GM18519 (cell line): Measurements from ENCODE around the gene HIRA.
"Not testable (repeated sequence)": the region's sequence is repeated elsewhere in the genome, so short reads cannot be mapped to it uniquely, and the experiment has no call there.

Source experiments
- ATAC-seq: cut with Tn5 transposase; IDR thresholded peaks from one replicate; pipeline ENCODE4 v1.9.1; 2021; ENCODE audit warnings: mild to moderate bottlenecking, moderate library complexity; ENCODE audit not compliant: unreplicated experiment, low FRiP score

The HIRA gene

GRCh38 chr22:19393704-19394103 is 37.8 kb downstream of the HIRA start:
- ATAC-seq: no peak

GRCh38 chr22:19387575-19387974 is 44.0 kb downstream of the HIRA start:
- ATAC-seq: no peak

GRCh38 chr22:19387038-19387437 is 44.5 kb downstream of the HIRA start:
- ATAC-seq: no peak

GRCh38 chr22:19386248-19386647 is 45.3 kb downstream of the HIRA start:
- no peak for ATAC-seq

GRCh38 chr22:19385221-19385906 is 46.2 kb downstream of the HIRA start:
- ATAC-seq: no peak

GRCh38 chr22:19383292-19383691 is 48.2 kb downstream of the HIRA start:
- ATAC-seq: no peak

- no peak for ATAC-seq
Observed at GRCh38 chr22:19382240-19382639, 49.3 kb downstream of the HIRA start.

GRCh38 chr22:19378344-19378674 is 53.2 kb downstream of the HIRA start:
- ATAC-seq: no peak

- ATAC-seq: no peak
Observed at GRCh38 chr22:19377565-19378343, 53.8 kb downstream of the HIRA start.

- no peak for ATAC-seq
Observed at GRCh38 chr22:19376971-19377370, 54.6 kb downstream of the HIRA start.

GRCh38 chr22:19376247-19376646 is 55.3 kb downstream of the HIRA start:
- ATAC-seq: no peak

GRCh38 chr22:19375435-19375834 is 56.1 kb downstream of the HIRA start:
- ATAC-seq: no peak

- no peak for ATAC-seq
Observed at GRCh38 chr22:19374410-19374809, 57.1 kb downstream of the HIRA start.

- no peak for ATAC-seq
Observed at GRCh38 chr22:19373450-19373849, 58.1 kb downstream of the HIRA start.

- ATAC-seq: no peak
Observed at GRCh38 chr22:19371893-19372292, 59.6 kb downstream of the HIRA start.

- ATAC-seq: no peak
Observed at GRCh38 chr22:19368876-19369275, 62.7 kb downstream of the HIRA start.

GRCh38 chr22:19367763-19368367 is 63.7 kb downstream of the HIRA start:
- ATAC-seq: no peak

GRCh38 chr22:19363541-19363940 is 68.0 kb downstream of the HIRA start:
- ATAC-seq: not testable (repeated sequence)

GRCh38 chr22:19361501-19362103 is 69.9 kb downstream of the HIRA start:
- ATAC-seq: no peak

- ATAC-seq: no peak
Observed at GRCh38 chr22:19360862-19361261, 70.7 kb downstream of the HIRA start.

- no peak for ATAC-seq
Observed at GRCh38 chr22:19360300-19360792, 71.2 kb downstream of the HIRA start.
